HG03439 (cell line): ENCODE measurements around the gene RIOK2.
A peak's percentile ranks its signal among the peaks of the same experiment; 100 is the strongest.
"Not testable (repeated sequence)": the region's sequence is repeated elsewhere in the genome, so short reads cannot be mapped to it uniquely, and the experiment has no call there.

Experiments
- ATAC-seq: cut with Tn5 transposase; IDR thresholded peaks from one replicate; pipeline ENCODE4 v1.9.1; 2021; ENCODE audit warnings: mild to moderate bottlenecking, moderate library complexity; ENCODE audit not compliant: unreplicated experiment

Gene RIOK2

DNA sequence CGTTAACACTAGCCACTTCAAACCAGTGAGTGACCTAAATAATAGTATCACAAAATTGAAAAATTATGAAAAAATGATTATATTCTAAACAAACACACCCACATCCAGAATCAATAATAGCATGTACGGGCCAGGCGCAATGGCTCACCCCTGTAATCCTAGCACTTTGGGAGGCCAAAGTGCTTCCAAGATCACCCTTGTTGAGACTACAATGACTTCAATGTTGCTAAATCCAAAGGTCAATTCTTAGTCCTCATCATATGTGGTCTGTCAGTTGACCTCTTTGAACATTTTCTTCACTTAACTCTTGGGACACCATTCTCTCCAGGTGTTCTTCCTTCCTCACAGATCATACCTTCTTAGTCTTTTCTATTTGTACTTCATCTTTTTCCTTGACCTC, 11.3 kb downstream of the RIOK2 start:
- no peak for ATAC-seq

DNA sequence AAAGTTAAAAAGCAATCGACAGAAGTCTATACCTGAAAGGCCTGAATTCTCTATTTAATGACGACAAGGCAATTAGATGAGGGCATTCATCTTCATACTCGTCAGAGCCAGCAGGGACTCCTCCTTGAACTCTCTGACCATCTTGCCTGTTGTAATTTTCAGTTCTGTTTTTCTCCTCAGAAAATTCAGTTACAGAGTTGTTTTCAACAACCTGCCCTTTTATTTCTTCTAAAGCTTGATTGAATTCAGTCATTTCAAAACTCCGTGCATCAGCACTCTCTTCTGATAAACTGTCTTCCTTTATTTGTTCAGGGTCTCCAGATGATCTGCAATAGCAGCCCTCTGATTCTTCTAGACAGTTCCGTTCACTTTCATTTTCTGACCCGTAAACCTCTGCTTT, 15.6 kb downstream of the RIOK2 start:
- peak; percentile 73 for ATAC-seq

DNA sequence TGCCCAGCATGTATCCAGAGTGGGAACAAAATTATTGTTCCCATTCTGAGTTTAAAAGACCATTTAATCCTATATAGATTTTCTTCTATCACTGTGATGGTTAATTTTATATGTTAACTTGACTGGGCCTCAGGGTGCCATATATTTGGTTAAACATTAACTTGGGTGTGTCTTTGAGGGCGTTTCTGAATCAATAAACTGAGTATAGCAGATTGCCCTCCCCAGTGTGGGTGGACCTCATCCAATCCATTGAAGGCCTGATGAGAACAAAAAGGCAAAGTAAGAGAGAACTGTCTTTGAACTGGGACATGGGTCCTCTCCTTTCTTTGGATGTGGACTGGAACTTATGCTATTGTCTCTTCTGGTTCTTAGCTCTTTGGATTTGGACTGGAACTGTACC, 17.3 kb downstream of the RIOK2 start:
- no peak for ATAC-seq

DNA sequence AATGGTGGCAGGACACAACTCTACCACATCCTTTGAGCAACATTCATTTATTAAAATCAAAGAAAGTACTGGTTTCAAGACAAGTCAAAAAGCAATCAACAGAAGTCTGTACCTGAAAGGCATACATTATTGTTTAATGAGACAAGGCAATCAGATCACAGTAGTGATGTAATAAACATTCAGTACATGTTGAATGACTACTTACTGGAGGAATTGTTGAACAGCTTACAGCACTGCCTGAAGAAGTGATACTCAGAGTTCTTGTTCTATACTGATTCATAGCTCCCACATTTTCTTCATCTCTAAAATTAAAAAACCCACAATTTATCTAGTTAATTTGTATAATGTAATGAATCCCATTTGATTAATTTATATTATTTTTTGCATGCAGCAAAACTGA, 18.2 kb downstream of the RIOK2 start:
- no peak for ATAC-seq

DNA sequence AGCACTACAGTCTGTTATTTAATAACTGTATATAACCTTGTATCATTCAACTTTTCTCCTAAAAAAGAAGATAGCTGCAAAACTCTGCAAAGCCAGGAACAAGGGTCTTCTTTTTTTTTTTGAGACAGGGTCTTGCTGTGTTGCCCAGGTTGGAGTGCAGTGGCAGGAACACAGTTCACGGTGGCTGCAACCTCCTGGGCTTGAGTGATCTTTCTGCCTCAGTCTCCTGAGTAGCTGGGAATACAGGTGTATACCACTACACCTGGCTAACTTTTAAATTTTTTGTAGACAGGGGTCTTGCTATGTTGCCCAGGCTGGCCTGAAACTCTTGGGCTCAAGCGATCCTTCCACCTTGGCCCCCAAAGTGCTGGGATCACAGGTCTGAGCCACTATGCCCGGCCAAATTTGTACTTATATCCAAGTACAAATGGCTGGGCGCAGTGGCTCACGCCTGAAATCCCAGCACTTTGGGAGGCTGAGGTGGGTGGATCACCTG, 19.2 kb downstream of the RIOK2 start:
- ATAC-seq: no peak

DNA sequence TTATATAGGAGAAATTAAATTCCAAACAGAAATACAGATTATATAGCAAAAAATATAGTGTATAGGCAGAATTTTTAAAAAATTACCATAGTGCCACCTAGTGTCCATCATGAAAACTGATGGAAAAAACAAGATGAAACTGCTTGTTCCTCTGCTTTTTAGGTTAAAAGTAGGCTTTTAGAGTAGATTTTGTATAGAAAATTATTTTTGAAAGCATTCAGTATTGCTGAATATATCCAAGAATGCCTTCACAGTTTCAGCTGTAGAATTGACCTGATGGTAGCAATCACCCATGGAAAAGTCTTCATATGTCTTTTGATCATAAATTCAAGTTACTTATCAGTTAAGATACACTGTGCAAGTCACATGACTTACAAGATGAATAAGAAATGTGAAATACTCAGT, 19.7 kb downstream of the RIOK2 start:
- ATAC-seq: no peak

DNA sequence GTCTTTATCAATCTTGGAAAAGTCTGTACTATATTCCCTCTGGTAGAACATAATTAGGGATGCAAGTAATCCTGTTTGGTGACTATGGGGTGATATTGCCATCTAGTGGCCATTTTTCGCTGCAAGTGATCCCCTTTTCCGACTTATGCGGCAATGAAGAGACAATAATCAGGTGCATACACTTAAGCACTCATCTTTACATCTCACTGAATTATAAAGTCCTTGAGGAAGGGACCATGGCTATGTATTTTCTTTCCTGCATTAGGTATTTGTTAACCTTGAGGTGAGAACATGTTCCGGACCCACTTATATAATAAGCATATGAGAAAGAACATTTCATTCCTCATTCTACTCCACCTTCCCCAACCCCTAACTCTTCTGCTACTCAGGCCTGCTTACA, 21.0 kb downstream of the RIOK2 start:
- no peak for ATAC-seq

DNA sequence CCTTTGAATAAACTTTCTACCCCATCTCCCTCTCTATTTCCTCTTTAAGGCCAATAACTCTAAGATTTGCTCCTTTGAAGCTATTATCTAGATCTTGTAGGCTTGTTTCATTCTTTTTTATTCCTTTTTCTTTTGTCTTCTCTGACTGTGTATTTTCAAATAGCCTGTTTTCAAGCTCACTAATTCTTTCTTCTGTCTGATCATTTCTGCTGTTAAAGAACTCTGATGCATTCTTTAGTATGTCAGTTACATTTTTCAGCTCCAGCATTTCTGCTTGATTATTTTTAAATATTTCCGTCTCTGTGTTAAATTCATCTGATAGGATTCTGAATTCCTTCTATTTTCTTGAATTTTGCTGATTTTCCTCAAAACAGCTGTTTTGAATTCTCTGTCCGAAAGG, 25.4 kb downstream of the RIOK2 start:
- ATAC-seq: no peak

DNA sequence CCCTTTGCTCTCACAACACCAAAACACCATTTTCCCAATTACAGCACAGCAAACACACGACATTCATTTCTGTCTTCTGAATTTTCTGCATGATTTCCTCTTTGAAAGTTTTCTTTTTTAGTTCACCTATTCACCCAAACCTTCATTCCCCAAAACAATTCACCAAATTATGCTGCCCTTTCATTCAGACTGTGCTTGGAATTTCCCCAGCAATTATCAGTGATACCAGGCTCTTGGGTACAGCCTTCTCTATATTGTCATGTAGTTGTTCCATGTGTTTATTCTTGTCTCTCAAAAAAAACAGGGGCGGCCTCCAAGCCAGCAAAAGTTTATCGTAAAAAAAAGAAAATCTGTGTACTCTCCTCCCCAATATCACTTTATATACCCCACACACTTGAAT, 31.7 kb downstream of the RIOK2 start:
- ATAC-seq: no peak

DNA sequence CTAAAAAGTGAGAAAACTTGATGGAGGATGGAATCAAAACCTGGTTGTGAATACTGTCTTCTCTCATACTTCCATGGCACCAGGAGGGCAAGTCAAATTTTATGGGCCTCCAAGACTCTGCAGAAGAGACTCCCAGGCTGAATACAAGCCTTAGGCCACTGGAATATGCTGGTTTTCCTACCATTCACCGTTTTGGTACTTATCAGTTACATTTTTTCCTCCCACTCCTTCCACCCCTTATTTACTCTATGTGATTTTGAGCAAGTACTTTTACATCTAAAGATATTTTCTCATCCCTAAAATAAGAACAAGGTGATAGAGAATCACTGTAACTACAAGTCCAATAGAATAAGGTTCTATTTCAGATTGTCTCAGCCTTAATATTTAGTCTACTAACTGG, 32.6 kb downstream of the RIOK2 start:
- no peak for ATAC-seq

DNA sequence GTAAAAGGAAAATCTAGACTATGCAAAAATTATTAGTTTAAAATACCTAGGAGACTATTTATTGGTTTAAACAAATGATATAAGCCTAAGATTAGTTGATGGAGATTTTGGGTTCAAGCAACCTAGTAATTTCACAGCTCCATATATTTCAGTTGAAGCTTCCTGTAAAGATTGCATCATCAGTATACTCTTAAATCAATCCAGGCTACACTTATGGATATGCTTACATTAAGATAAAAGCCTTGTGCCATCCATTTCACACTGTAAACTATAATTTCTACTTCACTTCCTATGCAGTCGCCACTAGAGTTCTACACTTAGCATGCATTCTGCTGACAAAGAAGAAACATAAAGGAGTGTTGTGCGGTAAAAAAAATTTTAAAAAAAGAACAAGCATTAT, 33.3 kb downstream of the RIOK2 start:
- ATAC-seq: no peak

DNA sequence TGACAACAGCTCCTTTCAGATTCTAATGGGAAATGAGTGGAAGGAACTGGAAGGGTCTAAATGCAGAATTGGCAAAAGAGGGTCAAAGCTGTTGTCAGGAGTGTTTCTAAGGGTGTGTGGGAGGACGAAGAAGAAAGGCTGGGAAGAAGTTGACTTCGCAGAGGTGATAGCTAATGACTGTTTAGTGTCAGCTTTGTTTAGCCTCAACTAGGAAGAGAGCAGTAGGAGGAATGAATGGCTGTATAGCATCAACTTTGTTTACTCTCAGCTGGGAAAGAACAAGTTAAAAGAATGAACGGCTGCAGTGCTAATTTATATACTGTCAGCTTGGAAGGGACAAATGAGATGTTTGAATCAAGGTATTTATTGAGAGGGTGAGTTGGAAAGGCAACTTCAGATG, 34.8 kb downstream of the RIOK2 start:
- ATAC-seq: no peak

DNA sequence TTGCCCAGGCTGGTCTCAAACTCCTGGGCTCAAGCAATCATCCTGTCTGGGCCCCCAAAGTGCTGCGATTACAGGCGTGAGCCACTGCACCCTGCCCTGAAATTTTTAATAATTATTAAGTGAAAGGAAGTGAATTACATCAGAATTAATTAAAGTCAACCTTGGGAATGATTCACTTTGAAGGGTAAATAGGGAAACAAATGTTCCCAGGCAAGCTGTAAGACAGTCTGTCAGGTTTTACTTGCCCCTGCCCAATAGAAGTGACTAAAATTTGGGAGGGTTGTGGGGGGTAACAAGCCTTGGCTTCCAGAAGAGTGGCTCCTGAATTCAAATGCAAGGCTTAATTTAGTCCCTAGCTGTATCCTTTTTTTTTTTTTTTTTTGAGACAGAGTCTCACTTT, 39.3 kb downstream of the RIOK2 start:
- no peak for ATAC-seq

DNA sequence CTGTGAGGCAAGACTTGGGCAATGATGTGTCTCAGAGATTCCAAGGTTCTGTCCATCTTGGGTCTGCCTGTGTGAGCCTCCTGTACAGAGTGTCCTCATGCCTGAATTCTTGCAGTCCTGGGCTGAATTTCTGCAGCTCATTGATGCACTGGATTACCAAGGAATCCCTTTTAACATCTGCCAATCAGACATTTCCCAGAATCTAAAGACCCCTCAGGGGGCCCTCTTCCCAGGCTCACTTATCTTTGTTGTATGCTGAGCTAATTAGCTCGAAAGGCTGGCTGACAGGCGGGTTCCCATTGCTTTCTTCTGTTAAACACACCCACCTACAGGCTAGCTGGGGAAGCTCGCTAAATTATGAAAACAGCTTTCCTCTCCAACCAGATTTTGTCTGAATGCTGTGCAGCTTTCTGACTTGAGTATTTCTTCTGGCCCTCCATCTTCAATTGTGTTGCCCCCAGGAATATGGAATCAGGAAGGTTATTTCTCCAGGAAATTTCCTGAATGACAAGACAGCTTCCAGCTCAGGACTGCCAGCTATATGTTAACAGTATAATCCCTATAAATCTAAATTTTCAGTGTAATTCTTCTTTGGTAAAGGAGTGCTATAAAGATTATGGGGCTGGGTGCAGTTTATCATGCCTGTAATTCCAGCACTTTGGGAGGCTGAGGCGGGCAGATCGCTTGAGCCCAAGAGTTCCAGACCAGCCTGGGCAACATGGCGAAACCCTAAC, 40.4 kb downstream of the RIOK2 start, which contains the start of gene LIX1:
Gene LIX1, minus strand, starts transcription at position 91 of the 734 bp plus-strand sequence. Its CDS starts 35 bp downstream, at position 56.
- ATAC-seq: peak; percentile 67

DNA sequence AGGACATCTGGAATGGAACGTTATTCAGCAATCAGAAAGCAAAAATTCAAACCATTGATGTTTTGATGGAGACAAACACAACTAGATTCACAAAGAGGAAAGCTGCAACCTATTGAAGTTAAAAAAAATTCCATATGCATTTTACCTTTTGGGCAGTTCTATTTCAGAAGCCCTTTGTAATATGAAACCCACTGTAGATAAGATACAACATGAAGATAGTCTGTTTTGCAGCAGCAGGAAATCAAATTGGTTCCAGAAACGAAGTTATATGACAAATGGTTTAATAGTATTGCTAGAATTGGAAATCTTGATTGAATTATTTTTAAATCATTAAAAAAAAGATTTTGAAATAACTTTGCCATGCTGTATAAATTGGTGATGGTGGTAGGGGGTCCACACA, 41.5 kb downstream of the RIOK2 start:
- no peak for ATAC-seq

DNA sequence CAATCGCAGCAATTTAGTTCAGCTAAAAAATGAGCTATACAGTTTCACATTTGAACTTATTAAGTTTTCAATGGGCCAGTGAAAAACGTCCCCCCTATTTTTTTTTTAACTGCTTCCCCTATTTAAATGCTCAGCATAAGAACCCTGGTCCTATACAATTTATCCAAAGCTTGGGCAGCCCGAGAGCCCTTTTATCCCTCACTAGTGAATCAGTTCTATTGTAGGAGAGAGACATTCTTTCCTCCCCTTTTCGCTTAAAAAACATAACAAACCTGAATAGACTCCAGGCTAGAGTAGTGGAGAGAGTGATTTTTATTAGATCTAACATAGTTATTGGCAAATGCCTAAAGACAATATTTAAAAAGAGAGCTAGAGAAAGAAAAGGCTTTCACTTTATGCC, 42.0 kb downstream of the RIOK2 start:
- no peak for ATAC-seq

DNA sequence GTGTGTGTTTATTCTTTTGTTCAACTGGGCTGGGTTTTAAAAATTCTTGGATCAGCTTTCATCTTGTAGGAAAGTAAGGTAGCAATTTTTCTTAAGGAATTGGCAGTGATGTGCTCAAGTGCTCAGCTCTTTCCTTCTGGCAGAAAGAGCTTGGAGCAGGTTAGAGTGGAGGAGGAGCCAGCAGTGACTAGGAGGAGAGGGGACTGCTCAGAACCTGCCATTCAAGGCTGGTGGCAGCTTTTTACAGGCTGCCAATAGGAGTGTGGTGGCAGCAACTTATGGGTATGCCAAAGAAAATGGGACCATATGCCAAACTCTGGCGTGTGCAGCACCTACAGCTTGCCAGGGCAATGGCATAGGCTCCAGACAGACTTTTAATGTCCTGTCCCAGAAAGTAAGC, 42.8 kb downstream of the RIOK2 start:
- not testable (repeated sequence) for ATAC-seq

DNA sequence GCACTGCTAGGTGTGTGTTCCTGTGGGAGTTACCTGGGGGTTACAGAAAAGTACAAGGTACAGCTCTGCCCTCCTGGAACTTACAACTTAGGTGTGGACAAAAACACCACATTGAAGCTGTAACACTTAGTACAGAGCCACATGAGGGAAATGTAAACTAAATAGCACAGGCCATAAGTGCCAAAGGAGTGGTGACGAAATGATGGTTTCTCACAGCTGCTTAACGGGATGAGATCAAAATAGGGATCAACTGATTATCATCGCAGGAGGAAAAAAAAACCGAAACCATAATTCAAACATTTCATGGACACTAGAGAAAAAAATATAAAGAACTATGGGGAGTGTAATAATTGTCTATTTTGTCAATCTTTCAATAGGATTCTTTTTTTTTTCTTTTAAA, 46.6 kb downstream of the RIOK2 start:
- no peak for ATAC-seq

DNA sequence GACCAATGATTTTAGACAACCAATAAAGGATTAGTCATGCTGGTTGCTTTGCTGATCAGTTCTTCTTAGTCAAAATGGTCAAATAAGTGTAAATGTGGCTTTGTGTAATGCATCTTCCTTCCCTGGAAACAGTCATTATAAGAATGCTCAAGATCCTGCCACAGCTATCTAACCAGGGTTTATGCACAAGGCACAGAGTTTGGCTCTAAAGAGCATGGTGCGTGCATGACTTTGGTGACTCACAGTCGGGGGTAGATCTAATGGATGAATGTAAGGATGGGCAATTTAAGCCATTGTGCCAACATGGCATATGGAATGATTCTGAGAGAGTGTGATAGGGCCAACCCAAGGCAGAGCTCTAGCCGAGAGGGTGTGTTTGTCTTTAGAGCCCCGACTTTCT, 47.2 kb downstream of the RIOK2 start:
- ATAC-seq: no peak

DNA sequence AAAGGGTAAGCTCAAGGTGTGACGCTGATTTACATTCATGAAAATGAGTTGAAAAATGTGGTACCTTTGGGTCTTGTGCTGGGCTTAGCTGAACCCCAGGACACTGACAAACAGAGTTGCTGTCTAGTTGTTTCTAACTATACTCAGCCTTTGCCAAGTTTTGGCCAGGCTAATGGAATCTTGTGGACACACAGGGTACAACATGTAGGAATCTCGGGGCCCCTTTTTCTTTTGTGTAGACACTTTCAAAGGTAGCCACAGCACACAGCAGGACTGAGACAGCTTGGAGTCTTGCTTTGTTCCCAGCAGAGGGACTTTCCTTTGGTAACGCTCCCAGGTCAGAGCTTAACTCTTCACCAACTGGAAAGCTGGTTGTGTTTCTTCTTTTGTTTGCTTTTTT, 48.4 kb downstream of the RIOK2 start:
- ATAC-seq: no peak

DNA sequence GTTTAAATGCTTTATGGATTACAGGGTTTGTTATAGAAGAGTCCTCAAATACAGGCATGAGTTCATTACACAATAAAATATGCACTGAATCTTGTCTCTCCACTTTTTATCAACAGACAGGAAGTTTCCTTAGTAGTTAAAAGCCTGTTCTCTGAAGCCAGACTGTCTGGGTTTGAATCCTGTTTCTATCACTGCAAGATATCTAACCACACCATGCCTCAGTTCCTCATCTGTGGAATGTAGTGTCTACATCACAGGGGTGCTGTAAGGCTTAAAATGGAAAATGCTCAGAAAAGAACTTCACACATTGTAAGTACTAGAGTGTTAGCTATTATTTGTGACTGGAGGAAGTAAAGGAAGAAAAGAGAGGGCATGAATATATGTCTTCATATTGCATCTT, 49.9 kb downstream of the RIOK2 start:
- ATAC-seq: no peak

DNA sequence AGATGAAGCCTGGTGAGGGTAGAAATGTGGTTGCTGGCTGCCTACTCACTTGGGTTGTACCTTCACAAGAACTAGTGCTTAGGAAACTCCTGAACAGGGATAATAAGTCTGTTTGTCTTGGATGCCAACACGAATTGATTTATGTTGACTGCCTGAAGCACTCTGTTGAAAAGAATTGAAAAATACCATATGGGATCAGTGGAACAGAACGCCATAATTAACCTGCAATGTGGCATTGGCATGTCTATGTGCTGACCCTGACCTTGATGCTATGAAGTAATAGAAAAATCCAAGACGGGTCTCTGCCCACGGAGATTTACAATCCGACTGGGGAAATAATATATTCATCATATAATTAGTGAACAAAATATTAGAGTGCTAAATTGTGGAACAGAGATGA, 51.1 kb downstream of the RIOK2 start:
- ATAC-seq: no peak

DNA sequence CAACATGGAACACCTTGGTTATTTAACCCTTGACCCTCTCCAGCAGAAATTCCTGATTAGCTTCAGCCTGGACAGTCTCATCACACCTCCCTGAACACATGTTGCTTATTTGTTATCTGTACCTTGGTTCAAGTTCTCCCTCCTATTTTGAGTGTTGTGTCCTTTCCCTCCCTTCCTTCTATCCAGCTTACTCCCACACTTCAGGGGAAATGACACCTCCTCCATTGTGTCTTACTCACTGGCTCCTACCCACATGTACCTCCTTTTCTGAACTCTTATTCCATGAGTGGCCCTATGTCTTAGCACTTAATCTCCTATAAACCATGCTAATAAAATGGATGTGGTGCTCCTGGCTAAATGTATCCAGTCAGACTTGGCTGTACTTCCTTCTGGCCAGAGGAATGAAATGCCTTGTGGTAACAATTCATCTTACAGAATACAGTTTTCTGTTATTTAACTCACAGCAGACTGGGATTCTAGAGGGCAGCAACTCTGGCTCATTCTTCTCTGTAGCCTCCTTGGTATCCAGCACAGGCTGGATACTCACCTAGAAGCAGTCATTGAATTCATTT, 51.8 kb downstream of the RIOK2 start:
- no peak for ATAC-seq
